Posterior vena cava (tissue), 2 donors: Measurements from ENCODE around the gene CDK6. TPM values are rescaled to one million over a fixed set of nuclear protein-coding genes. Genes with fewer than 3 reads are reported as not detected.

Experiments used
- DNase-seq: peaks from one replicate; pipeline ENCODE4 v3.0.0-alpha.2; 2020; ENCODE audit warnings: low spot score
- intact Hi-C, 2 donors: fragments of 100-400 bp; cut with DNase I; formaldehyde crosslinking; loops; one replicate each; pipeline versions ENCODE4 v1.14.1 to v1.14.2; 2022 to 2023
- total RNA-seq, 2 donors: library from RNA; stranded (reverse); fragmentation: NEBNext Ultra II Directional; extraction: Animal tissue kit (Norgen Biotek cat#: 25700); gene quantifications; one replicate each; pipeline ENCODE4 v1.2.1, GENCODE V29; 2021
- donor health status: DM: yes; HTN: yes; CAD: no.
- donor health status: DM: yes; HTN: yes; CAD: no.

Gene CDK6
- total RNA-seq, 2 donors from 2014 or later: 19.1 to 24.9 TPM

DNA sequence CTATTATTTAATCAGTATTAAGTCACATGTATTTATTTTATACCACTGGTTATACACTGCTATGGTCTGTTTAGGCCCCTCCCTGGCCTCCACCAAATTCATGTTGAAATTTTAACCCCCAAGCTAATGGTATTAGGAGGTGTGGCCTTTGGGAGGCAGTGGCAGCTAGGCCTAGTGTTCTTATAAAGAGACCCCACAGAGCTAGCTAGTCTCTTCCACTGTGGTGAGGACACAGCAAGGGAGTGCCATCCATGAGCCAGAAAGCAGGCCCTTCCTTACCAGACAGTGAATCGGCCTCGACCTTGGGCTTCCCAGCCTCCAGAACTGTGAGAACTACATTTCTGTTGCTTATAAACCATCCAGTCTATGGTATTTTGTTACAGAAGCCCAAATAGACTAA lies 279.1 kb downstream of the CDK6 start:
- DNase-seq: no peak
- intact Hi-C loops: no loop called here

Other genes starting within 250 kb of the CDK6 start
- gene FAM133B, start 246.2 kb downstream of the CDK6 start, total RNA-seq: 10 to 100 TPM; 20.2 to 21.1 TPM